ENCODE results near the gene SSB.

GRCh38 chr2:169798397-169798717 is 314 bp upstream of the SSB start:
- TF ChIP-seq POLR2AphosphoS5 (IDR thresholded peaks at IDR 0.05; ENCODE audit: borderline replicate concordance, low read depth, low read length) (no peak), EZH2 (IDR thresholded peaks at IDR 0.05) (no peak)

Measured in SK-N-MC (cell line).